Measurements from ENCODE around the gene ZNF142. TPM values are rescaled to one million over a fixed set of nuclear protein-coding genes. Genes with fewer than 3 reads are reported as not detected.

The ZNF142 gene
- total RNA-seq, 1 donor from 2014 or later, result 51.8 TPM

DNA sequence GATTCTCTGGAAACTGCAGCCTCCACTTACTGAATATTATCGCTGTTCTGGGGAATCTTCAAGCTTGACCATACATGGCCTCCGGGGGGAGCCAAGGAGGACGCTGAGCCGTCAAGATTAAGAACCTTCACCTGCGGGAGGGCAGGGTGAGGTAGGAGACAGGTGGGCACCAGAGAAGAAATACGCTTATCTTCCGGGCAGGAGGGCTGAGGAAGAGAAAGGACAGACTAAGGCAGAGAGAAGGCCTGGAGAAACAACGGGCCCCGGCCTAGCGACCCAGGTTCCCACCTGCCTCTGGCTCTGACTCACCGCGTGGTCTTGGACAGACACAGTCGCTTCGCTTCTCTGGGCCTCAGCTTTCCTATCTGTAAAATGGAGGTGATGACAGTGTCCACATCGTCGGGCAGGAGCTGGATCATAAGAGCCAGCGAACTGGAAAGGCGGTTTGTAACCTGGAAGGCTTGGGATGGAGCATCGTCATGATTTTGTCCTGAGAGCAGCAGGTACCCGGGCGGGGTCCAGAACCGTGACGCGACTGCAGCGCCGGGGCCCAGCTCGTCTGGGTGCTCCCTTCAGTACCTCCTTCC is 659 bp downstream of the ZNF142 start:
- intact Hi-C loops (cut with micrococcal nuclease), result loop anchor here (1.0 to 2.0 kb wide), 8 partner anchors 14 to 388 kb away; partner anchors contain the start of genes AAMP, CNOT9, PNKD and RNF25

DNA sequence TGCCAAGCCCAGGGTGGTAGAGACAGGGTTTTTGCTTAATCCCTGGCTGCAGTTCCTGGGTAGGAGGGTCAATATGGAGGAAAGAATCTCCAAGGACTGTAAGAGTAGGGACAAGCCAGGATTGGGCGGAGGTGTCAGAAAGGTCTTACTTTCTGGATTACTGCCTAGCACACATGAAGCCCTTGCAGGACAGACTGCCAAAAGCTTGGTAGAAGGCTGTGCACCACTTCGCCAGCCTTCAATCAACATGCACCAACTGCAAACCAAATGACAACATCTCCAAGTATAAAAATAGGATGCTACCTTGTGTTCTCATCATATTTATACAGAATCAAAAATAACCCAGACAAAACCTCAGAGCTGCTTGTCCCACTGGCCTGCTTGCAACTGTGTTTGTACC is 3.7 kb downstream of the ZNF142 start:
- intact Hi-C loops (cut with micrococcal nuclease), result no loop called here

DNA sequence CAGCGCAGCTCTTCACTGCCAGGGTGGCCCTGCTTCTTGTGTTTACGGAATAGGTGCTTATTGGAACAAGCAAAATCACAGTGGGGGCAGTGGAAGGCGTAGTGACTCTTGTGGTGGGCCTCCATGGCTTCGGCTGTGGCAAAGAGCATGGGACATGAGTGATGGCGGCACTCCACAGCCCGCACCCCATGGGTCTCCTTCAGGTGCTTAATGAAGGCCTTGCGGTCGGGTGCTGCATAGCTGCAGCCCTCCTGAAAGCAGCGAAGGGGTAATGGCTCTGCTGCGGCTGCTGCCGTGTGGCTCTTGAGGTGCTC is 10.7 kb downstream of the ZNF142 start:
- intact Hi-C loops (cut with micrococcal nuclease), result loop anchor here (1.0 to 2.0 kb wide), 3 partner anchors 199 to 356 kb away; partner anchors contain the start of gene TMBIM1

DNA sequence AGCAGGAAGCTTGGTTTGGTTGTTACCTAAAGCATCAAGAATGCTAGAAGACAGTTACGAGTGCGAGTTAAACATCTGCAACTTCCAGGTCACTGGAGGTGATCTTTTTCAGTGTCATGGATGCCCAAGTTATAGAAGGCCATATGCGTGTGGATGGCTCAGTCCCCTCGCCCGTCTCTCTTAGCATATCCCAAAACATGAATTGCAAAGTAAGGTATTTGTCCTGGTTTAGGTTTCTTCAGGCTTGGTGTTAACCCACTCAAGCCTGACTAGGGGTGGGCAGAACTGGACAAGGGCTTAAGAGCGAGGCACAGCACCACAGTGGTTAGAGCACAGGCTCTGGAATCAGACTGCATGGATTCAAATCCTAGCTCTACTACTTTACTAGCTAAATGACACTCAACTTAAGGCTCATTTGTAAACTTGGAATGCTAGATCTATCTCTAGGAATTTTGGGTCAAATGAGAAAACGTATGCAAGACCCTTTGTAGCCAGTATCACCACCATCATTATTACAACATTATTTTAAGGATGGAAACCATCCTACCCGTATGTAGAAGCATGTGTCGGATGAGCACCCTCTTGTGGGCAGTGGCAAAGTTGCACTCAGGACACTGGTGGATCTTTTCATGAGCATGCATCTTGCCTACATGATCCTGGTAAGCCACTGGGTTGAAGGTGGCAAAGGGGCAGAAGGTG is 11.2 kb downstream of the ZNF142 start:
- intact Hi-C loops (cut with micrococcal nuclease), result loop anchor here (1.0 to 2.0 kb wide), 3 partner anchors 199 to 355 kb away; partner anchors contain the start of gene TMBIM1

DNA sequence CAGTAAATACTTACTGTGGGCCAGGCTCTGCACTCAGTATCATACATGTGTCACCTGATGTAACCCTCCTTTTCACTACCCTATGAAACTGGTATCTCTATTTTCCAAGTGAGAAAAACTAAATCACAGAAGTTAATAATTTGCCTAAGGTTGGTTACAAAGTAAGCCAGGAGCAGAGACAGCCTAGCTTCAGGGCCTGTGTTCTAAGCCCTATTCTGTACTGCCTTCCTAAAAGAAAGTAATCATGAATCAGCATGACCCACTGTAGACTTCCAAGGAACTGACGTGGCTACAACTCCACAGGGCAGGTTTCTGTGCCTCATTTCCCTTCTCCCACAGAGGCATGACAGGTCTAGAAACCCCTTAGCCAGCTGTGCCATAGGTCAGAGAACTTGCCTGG is 14.3 kb downstream of the ZNF142 start:
- intact Hi-C loops (cut with micrococcal nuclease), result no loop called here

DNA sequence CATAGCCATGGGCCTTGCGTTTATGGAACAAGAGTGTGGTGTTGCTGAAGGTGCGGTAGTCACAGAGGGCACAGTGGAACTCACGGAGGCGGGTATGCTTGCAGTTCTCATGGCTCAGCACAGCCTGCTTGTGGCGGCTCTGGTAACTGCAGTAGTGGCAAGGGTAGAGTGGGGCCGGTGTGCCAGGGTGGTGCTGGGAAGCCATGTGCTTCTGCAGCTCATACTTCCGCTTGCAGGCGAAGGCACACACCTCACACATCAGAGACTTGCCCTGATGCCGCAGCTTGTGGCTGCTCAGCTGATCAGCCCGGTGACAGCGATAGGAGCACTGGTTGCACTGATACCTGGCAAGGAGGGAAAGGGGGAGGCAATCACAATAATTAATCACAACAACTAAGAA is 14.7 kb downstream of the ZNF142 start:
- intact Hi-C loops (cut with micrococcal nuclease), result no loop called here

DNA sequence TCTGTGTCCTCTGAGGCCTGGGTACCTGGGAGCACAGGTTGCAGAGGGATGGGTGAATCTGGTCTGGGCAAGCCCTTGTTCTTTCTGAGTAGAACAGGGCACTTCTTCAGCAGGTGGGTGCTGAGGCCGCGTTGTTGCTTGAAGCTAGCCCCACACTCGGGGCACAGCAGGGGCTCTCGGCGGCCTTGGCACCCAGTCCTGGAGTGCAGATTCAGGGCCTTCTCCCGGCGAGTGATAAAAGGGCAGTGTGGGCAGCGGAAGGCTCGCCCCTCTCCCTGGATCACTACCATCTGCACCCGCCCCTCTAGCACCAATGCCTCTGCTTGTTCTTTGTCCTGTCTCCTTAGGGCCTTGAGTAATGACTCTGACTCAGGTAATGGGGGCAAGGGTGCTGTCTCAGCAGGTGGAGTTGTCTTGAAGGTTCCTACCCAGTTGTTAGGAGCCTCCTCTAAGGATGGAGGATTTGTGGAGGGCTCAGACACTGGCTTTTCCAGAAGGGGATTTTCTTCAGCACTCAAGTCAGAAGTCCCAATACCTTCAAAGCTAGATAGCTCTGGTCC is 15.6 kb downstream of the ZNF142 start:
- intact Hi-C loops (cut with micrococcal nuclease), result no loop called here

DNA sequence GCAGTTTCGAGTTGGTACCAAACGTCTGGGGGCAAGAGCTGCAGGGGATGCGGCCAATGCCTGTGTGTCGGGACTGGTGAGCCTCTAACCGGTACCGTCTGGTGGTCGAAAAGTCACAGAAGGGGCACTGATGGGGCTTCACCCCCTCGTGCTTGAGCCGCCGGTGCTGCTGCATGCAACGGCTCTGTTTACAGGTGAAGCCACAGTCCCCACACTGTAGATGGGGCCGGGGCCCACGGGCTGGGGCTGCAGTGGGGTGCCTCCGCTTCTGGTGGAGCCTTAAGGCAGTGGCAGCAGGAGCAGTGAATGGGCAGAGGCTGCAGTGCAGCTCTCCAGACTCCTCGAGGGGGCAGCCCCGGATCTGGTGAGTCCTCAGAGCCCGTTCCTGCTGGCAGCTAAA is 16.6 kb downstream of the ZNF142 start:
- intact Hi-C loops (cut with micrococcal nuclease), result no loop called here

DNA sequence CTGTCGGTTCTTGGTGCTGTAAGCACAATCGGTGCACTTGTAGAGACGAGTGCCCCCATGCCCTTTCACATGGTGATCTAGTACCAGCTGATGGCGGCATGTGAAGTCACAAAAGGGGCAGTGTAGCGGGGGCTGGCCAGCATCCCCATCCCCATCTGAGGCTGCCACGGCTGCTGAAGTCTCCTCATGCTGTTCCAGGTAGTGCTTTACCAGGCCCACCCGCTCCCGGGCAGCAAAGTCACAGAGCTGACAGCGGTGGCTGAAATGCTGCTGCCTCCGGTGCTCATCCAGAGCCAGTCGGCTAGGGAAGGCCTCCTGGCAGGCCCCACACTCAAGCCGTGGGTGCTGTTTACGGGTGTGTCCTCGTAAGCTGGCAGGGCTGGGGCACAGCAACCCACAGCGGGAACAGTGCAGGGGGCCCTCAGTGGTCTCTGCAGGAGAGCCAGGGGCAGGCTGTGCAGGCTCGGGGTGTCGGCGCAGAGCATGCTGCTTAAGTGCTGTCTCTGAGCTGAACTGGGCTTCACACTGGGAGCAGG is 17.2 kb downstream of the ZNF142 start:
- intact Hi-C loops (cut with micrococcal nuclease), result no loop called here

DNA sequence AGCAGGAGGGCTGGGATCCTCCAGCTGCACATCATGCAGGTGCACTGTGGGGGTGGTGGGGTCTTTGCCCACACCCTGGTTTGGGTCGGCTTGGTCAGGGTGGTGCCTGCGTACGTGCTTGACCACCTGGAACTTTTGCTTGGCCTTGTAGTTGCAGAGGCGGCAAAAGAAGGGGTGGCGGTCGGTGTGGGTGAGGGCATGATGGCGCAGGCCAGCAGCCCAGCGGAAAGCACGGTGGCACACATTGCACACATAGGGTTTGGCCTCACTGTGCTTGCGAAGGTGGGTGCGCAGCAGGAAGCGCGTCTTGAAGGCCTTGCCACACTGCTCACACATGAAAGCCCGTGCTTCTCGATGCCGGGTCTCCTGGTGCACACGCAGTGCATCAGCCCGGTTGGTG is 21.1 kb downstream of the ZNF142 start:
- intact Hi-C loops (cut with micrococcal nuclease), result no loop called here

DNA sequence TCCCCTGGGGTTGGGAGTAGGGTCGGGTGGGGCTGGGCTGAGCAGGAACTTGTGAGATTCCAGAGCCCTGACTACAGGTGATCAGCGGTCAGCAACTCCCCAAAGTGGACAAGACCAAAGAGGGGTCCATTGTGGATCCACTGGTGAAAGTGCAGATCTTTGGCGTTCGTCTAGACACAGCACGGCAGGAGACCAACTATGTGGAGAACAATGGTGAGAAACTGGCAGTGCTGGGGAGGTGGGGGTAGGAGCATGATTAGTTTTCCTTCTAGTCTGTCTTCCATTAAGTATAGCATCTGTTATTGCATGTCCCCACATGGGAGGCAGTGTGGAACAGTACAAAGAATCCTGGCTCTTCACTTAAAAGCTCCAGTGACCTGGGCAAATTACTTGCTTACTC is 23.7 kb downstream of the ZNF142 start:
- intact Hi-C loops (cut with micrococcal nuclease), result no loop called here

DNA sequence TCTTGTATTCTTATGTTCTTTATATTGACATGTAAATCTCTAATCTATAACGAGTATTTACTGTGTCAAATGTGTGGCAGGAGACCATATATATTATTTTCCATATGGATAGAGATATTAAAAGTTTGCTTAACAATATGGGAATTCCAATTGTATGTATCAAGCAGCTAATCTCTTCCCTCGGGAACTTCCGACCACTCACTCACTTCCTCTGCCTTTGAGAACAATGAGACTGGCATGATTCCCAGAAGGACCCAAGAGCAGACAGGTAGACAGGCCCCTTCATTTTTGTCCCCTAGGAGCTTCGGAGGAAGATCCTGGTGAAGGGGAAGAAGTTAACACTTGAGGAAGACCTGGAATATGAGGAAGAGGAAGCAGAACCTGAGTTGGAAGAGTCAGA is 27.6 kb downstream of the ZNF142 start:
- intact Hi-C loops (cut with micrococcal nuclease), result no loop called here

DNA sequence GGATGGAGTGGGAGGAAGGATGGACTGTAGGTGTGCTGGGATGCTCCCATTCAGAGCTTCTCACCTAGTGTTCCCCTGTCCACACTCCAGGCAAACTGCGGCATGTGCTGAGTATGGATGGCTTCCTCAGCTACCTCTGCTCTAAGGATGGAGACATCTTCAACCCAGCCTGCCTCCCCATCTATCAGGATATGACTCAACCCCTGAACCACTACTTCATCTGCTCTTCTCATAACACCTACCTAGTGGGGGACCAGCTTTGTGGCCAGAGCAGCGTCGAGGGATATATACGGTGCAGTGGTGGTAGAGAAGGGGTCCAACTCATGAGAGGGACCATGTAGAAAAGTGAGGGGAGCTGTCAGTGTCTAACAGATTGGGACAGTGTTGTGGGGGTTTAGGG is 31.5 kb downstream of the ZNF142 start:
- intact Hi-C loops (cut with micrococcal nuclease), result no loop called here

DNA sequence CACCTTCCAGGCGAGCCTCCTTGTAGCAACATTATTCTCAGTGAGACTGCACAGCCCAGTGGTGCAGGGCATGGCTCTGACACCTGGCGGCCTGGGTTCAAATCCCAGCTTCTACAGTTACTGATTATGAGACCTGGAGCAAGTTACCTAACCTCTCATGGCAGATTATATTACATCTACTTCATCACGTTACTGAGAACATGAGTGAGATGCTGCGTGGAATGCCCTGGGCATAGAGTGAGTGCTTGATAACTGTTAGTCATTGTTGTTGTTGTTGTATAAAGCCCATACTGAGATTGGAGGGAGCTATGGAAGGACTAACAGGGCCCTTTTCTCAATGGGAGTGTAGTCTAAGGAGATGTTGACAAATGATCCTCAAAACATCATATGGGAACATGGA is 33.1 kb downstream of the ZNF142 start:
- intact Hi-C loops (cut with micrococcal nuclease), result no loop called here

DNA sequence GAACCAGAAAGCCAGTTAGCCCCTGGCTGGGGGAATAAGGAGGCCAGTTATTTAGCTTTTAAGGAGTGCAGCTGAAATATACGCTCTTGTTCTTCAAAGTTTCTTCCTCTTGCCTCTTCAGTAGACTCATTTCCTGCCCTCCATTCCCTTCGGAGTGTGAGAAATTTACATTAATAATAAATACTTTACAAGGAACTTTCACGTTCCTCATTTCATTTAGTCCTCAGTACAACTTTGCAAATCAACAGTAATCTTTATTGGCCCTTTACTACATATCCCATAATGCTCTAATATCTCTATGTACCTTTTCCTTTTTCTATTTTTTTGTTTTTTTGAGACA is 36.1 kb downstream of the ZNF142 start:
- intact Hi-C loops (cut with micrococcal nuclease), result no loop called here

DNA sequence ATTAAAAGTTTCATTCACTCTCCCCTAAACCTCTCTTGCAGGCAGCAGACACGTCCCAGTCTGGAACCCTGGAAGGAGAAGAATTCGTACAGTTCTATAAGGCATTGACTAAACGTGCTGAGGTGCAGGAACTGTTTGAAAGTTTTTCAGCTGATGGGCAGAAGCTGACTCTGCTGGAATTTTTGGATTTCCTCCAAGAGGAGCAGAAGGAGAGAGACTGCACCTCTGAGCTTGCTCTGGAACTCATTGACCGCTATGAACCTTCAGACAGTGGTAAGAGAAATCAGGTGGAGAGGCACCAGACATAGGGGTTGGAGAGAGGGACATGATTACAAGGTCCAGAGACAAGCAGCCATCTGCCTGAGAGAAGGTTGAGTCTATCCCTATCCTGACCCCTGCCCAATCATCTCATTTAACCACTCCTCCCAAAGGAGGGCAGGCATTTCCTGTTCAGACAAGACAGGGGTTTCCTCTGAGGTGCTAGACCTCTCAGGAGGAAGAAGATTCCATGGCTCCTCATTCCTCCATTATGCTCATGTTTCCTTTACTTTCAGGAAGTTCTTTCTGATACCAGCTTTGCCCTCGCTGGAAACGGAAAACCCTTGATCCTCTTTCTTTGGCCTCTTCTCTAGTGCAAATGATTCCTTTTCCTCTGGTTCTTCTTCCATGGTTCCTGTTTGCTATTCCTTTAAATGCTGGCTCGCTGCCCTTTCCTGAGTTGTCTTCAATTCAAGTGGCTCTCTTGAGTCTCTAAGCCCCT is 36.6 kb downstream of the ZNF142 start:
- intact Hi-C loops (cut with micrococcal nuclease), result no loop called here

DNA sequence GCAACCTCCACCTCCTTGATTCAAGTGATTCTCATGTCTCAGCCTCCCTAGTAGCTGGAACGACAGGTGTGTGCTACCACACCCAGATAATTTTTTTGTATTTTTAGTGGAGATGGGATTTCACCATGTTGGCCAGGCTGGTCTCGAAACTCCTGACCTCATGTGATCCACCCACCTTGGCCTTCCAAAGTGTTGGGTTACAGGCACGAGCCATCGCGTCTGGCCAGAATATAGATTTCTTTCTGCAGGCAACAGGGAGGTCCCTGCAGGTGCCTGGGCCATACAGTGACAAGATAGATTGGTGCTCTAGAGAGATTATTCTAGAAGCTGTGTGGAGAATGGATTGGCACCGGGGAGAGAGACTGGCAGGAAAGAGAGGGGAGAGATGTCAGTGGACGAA is 38.4 kb downstream of the ZNF142 start:
- intact Hi-C loops (cut with micrococcal nuclease), result no loop called here

DNA sequence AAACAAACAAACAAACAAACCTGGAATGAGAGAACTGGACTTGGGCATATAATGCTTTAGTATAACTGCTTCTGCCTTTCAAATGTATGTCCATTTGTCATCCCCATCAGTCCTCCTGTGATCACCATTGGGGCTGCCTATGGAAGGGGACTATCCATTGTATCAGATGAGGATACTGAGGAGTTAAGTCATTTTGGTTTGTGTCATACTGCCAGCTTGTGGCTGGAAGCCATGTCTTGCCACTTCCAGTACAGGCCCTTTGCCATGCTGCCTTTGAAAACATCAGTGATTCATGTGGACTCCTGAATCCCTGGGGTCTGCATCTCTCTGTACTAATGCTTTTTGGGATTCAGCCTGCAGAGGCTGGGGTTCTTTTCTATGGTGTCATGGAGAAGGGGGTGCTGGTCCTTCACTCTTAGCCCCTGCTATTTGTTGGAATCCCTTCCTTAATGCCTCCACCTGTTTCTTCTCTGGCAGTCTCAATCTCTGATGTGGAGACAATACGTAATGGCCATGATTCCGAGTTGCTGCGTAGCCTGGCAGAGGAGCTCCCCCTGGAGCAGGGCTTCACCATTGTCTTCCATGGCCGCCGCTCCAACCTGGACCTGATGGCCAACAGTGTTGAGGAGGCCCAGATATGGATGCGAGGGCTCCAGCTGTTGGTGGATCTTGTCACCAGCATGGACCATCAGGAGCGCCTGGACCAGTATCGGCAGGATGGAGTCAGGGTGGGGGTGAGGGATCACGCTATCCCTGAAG is 41.1 kb downstream of the ZNF142 start:
- intact Hi-C loops (cut with micrococcal nuclease), result no loop called here

DNA sequence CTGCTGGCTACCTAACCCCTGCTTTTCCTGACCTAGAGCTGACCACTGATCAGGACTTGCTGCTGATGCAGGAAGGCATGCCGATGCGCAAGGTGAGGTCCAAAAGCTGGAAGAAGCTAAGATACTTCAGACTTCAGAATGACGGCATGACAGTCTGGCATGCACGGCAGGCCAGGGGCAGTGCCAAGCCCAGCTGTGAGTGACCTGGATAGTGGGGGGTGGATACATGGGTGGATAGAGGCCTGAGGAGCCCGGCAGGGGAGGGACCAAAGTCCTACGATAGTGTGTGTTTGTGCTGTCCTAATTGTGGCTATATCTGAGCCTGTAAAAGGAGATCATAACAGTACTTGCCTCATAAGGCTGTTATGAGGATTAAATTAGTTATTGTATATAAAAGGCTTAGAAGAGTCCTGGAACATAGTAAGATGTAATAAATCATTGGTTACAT is 43.5 kb downstream of the ZNF142 start:
- intact Hi-C loops (cut with micrococcal nuclease), result no loop called here

DNA sequence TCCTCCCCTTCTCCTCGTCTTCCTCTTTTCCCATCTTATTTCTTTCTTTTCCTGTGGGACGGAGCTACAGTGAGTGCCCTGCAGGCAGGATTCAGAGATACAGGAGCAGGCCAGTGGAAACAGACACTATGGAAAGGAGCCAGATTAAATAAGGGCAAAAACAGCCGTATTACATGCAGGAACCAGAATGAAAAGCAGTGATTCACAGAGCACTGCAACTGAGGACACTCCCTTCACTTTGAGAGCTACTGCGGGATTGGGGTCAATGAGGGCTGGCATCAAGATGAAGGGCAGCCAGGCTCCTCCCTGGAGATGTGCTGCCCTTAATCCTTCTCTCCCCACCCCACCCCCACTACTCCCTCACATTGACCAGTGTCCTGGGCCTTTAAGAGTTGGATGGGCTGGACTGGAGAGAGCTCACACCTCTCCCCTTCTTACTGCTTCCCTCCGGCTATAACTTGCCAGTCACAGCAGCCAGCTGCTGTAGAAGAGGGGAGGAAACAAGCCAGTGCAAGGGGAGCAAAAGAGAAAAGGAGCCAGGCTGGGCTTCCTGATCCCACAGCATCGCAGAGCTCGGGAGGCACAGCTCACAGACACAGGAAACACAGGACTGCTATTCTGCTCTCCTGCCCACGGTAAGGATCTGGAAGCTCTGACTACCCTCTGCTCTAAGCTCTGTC is 51.8 kb downstream of the ZNF142 start, which contains the start of gene PLCD4:
Gene PLCD4, plus strand, starts transcription at position 464 of the 680 bp plus-strand sequence. CDS start 7,841 bp downstream, outside the sequence.
- intact Hi-C loops (cut with micrococcal nuclease), result no loop called here

DNA sequence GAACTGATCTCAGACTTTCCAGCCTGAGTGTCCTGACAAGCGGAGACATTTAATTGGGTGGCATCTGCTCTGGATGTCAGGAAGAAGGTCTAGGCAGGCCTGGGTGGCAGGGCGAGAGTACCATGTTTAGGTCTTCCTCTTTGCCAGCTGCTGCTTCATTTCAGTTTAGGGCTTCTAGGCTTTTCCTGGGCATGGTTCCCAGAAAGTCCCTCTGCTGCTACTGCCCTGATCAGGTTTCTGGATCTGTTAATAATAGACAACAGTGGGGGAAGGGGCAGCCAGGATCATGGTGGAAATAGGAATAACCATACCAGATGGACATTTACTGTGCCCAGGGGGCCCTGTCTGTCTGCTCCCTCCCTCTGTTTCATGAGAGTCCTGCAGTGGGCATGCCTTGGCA is 54.0 kb downstream of the ZNF142 start:
- intact Hi-C loops (cut with micrococcal nuclease), result no loop called here
